NK-92 (cell line): Measurements from ENCODE around the gene PJVK.
A peak's percentile ranks its signal among the peaks of the same experiment; 100 is the strongest.
"Not testable (repeated sequence)": the region's sequence is repeated elsewhere in the genome, so short reads cannot be mapped to it uniquely, and the experiment has no call there.

Source experiments
- DNase-seq: peaks from one replicate; lab custom pipeline; 2025; ENCODE audit not compliant: unreplicated experiment; lab: John Stamatoyannopoulos, UW

PJVK gene

DNA sequence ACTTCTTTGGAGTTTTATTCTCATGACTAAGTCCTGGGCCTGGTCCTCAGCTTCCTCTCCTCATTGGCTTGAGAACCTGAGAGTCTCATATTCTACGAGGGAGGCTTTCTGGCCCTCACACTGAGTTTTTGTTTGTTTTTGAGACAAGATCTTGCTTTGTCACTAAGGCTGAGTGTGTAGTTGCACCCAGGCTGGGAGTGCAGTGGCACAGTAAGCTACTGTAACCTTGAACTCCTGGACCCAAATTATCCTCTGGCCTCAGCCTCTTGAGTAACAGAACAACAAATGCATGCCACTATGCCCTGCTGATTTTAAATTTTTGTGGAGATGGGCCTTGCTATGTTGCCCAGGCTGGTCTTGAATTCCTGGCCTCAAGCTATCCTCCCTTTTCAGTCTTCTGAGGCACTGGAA is 22.8 kb upstream of the PJVK start:
- DNase-seq, result no peak

DNA sequence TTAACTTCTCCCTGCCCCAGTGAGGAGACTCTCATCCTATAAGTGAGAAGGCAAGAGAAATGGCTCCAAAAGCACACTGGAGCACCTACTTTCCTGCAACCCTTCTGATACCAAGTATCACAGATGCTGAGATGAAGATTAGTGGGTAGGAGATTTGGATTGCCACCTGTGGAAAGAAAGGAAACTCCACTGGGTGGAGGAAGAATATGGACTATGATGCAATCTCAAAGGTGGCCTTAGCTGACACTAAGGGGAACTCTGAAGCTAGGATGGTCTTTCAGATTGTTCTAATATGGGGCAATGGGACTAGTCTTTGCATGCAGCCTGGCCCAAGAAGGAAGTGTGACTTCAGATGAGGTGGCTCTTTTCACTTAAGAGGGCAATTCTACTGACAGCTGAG is 21.8 kb upstream of the PJVK start:
- no peak for DNase-seq

GRCh38 chr2:178436662-178437061 is 14.5 kb upstream of the PJVK start:
- no peak for DNase-seq

- no peak for DNase-seq
Observed at GRCh38 chr2:178441426-178441825, 9.8 kb upstream of the PJVK start.

DNA sequence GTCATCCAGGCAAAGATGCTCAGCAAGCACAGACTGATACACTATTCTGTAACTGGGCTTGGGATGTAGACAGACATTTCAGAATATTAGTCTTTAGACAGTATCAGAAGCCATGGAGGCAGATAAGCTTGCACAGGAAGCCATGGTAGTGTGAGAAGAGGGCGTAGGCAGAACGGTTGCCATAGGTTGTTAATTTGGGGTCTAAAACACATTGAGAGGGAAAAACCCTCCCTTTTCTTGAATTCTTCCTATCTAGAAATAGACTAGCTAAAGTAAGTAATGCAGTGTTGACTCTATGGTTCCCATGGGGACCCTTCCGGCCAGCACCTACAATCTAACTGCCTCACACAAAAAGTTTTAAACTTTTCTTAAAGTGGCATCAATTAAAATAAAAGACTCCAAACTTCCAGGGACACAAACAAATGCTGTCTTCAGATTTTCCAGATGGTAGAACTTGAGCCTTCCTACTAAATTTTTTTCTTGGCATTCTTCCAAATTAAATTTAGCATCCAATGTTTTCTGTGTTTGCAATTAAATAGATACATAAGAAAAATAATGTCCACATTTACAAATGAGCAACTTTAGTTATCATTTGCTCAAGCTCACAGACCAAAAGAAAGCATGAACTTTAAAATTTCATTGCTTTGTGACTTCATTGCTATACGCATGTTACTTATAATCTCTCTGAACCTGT is 2.1 kb upstream of the PJVK start:
- no peak for DNase-seq

- DNase-seq, result no peak
Observed at GRCh38 chr2:178449700-178450523, 1.3 kb upstream of the PJVK start.

- no peak for DNase-seq
Observed at GRCh38 chr2:178450524-178450773, 729 bp upstream of the PJVK start.

DNA sequence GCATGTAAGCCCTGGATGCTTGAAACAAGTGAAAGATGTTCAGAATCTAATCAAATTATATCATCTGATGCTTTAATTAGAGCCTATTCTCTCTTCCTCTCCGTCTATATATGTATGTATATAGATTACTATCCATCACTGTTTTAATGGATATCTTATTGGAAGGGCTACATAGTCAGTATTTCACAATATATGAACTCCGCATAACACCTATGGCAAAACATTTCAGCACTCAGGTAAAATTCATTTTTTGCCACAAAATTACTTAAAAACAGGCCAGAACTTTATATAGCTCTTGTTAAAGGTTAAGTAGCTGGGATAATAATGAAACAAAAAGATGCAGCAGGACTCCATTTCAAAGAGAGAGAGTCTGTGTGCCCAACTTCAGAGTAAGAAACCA is 1.2 kb downstream of the PJVK start:
- DNase-seq, result no peak

- no peak for DNase-seq
Observed at GRCh38 chr2:178452870-178453269, 1.7 kb downstream of the PJVK start.

DNA sequence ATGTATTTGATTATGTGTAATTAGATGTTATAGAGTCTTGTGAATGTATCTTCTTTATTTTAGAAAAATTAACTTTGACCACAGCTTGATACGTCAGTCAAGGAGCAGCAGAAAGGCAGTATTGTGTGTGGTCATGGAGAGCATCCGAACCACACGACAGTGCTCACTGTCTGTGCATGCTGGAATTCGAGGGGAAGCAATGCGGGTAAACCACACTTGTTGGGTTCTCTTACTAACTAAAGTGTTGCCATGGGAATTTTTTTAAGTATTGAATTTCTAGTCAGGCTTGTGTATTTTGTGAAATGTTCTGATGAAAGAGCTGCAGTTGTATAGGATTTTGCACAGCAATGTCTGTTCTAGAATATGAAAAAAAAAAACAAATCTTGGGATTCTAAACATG is 4.8 kb downstream of the PJVK start:
- no peak for DNase-seq

DNA sequence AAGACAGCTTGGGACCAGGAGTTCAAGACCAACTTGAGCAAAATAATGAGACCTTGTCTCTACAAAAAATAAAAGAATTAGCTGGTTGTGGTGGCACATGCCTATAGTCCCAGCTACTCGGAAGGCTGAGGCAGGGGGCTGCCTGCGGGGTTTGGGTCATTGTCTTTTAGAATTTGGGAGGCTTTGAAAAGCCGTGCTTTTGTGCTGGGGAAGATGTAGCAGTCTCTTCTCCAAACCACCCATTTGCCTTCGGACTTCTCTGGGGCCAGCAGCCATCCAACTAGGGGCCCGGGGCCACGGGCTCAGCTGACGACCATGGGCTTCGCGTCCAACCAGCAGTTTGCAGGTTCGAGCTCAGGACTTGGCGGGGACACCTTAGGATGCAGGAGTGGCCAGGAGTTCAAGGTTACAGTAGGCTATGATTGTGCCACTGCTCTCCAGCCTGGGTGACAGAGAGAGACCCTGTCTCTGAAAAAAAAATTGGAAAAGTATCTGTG is 6.3 kb downstream of the PJVK start:
- DNase-seq, result no peak

DNA sequence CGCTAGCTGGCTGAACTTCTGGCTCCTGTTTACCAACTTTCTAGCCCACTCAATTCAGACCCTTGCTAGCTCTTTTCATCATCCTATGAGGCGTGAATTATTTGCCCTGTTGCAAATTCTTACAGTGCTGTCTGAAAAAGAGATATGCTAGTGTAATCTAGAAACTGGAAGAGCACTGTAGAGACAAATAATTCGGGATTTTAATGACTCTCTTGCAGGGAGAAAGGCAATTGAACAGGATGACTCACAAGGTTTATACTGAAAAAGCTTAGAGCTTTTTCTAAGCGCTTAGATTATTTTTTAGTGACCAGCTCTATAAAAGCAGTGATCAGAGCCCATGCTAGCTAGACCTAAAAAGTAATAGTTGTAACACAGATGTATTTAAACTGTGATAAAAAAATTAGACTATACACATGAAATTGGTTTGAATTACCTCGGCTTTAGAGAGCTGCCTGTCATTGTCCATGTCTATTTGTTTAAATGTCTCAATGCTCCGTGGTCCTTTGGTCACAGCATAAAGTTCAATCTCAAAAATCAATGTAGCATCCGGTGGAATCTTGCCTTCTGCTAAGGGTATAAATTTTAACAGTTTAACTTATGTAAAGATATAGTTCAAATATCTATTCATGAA is 18.2 kb downstream of the PJVK start:
- no peak for DNase-seq

- DNase-seq, result not testable (repeated sequence)
Observed at GRCh38 chr2:178471313-178471712, 20.1 kb downstream of the PJVK start.

DNA sequence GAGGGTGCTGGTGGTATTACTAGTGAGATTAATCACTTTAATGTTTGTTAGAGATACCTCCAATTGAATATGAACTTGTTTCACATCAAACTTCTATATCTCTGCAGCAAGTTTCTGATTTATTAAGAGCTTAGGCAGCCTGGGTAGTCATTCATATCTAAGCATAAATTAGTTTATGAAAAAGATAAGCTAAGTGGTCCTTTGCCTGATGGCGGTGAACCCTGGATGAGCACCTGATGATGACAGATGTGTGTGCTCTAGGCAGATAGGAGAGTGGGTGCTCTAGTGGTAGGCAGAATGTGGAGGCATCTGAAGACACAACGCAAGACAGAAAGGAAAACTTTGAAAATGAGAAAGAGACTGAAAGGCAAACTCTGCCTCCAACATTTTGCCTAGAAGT is 22.2 kb downstream of the PJVK start:
- no peak for DNase-seq

DNA sequence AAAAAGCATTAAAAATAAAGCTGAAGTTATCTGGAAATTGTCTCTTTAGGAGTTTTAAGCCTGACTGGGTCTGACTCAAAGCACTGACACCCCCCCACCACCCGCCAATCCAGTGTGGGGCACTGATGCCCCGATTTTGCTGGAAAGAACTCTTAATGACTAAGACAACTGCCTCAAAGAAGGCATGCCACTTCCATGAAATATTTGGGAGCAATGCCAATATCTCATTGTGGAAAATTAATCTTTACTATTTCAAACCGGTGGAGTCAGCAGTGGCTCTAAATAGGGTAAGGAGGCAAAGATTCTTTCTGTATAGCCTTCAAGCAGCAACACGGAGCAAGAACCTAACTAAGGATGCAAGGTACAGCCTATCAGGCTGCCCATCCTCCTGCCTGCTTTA is 22.8 kb downstream of the PJVK start:
- no peak for DNase-seq

DNA sequence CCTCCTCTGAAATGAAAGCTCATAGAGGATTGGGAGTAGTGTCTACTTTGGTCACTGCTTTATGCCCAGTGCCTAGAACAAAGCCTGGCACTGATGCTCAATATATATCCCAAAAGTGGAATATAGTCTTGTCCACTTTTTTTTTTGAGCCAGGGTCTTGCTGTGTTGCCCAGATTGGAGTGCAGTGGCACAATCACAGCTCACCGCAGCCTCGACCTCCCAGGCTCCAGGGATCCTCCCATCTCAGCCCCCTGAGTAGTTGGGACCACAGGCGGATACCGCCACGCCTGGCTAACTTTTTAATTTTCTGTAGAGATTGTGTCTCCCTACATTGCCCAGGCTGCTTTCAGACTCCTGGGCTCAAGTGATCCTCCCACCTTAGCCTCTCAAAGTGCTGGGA is 23.4 kb downstream of the PJVK start:
- DNase-seq, result no peak

DNA sequence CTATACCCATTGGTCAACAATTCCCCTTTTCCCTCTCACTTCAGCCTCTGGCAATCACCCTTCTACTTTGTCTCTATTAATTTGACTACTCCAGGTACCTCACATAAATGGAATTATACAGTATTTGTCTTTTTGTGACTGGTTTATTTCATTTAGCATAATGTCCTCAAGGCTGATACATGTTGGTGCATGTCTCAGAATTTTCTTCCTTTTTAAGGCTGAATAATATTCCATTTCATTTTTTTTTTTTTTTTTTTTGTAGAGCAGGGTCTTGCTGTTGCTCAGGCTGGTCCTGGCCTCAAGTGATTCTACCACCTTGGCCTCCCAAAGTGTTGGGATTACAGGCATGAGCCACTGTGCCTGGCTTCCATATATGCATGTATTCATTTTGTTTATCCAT is 25.3 kb downstream of the PJVK start:
- no peak for DNase-seq

GRCh38 chr2:178477443-178478129 is 26.4 kb downstream of the PJVK start:
- DNase-seq, result no peak

GRCh38 chr2:178478130-178478438 is 26.9 kb downstream of the PJVK start:
- no peak for DNase-seq

DNA sequence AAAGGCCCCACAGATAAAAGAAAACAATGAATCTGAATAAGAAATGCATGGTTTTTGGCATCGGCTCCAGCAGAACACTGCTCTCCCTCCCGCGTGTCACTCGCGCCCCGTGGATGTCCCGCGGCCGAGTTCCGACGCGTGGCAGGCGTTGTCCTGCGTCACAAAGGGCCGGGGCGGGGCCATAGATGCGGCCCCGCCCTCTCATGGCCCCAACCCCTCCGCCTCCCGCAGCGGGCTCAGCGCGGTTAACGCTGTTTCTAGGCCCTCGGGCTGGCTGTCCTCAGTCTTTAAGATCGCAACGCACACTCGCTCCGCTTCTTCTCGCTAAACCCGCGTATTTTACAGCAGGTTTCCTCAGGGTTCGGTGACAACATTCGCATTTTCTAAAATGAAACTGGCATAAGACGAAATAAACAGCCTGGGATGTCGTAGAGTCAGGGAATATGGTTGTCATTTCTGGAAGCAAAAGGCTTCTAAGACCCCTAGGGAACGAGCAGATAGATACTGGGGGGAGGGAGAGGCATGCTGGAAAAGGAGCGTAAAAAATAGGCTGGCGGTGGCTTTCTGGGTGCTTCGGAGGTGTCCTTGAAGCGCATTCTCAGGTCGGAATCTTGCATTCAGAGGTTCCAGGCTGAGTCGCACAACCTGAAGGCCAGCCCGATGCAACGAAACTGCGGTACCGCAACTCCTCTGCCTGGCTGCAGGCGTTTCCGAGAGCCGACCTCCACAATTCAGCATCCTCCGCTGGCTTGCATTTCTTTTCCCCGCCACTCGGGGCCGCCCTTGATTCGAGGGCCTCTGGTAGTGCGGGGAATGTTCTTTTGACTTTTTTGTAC is 27.5 kb downstream of the PJVK start, which contains the start of gene FKBP7:
Gene FKBP7 (minus strand): TSS at position 162 of the 836 bp plus-strand sequence. CDS start 101 bp downstream, at position 61.
- DNase-seq, result peak; percentile 34

- no peak for DNase-seq
Observed at GRCh38 chr2:178479275-178479616, 28.1 kb downstream of the PJVK start.
